OCI-LY7 (cell line): ENCODE data around the gene RXFP3.

Experiments used
- EZH2phosphoT487 ChIP-seq: fragments of 200-600 bp; sonication (generic); IDR thresholded peaks from 2 replicates; pipeline ENCODE4 v1.6.1; 2018; ENCODE audit warnings: low read depth, borderline replicate concordance, mild to moderate bottlenecking, mixed run types, antibody characterized with exemption, low read length, moderate library complexity, mixed read lengths
- TF ChIP-seq, protein P1 (sequence below): fragments of 200-600 bp; sonication (generic); conservative IDR thresholded peaks from 2 replicates; pipeline ENCODE4 v1.5.1; 2014; ENCODE audit warnings: mild to moderate bottlenecking, antibody characterized with exemption, low read length, moderate library complexity, mixed read lengths

DNA sequence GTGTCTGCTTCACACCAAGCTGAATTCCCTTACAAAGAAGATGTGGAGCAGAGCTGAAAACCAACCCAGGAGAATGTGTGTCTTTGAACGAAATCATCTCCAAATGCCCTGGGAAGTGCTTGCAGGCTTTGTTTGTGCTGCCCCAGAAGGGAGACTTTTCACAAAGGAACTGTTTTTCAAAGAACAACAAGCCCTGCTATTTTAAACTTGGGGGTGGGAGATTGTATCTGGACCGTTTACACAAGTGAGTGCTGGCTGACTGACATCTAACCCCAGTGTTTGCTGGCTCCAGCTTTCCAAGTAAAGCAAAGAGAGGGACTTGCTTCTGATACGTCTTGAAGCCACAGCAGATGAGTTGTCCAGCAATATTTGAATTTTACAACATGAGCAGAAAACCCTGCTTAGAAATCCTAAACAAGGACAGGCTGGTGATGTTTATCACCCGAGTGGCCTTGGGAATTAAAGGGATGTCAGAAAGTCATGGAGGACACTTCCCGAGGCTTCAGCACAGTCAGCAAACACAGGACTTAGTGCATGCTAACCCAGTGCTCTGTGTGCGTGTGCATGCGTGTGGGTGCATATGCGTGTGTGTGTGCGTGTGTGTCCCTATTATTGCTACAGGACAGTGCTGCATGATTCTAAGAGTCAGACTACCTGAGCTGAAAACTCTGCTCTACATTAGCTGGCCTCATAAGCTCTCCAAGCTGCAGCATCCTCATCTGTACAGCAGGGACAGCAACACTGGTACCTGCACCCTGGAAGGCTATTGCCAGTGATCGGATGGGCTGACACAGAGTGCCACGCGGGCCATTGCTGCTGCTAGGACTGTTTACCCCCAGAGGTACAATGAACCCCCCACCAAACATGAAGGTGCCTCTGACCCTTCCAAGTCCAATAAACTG lies 45.8 kb upstream of the RXFP3 start:
- TF ChIP-seq, protein P1, sequence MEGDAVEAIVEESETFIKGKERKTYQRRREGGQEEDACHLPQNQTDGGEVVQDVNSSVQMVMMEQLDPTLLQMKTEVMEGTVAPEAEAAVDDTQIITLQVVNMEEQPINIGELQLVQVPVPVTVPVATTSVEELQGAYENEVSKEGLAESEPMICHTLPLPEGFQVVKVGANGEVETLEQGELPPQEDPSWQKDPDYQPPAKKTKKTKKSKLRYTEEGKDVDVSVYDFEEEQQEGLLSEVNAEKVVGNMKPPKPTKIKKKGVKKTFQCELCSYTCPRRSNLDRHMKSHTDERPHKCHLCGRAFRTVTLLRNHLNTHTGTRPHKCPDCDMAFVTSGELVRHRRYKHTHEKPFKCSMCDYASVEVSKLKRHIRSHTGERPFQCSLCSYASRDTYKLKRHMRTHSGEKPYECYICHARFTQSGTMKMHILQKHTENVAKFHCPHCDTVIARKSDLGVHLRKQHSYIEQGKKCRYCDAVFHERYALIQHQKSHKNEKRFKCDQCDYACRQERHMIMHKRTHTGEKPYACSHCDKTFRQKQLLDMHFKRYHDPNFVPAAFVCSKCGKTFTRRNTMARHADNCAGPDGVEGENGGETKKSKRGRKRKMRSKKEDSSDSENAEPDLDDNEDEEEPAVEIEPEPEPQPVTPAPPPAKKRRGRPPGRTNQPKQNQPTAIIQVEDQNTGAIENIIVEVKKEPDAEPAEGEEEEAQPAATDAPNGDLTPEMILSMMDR: no peak
- TF ChIP-seq EZH2phosphoT487: no peak
